ENCODE results near the gene ASCC2.

Gene ASCC2

GRCh38 chr22:29813126-29813525 lies 24.9 kb downstream of the ASCC2 start:
- TF ChIP-seq FOXP2 (optimal IDR thresholded peaks at IDR 0.05; ENCODE audit: borderline replicate concordance, extremely low read depth, extremely low read length, insufficient read depth) (no peak), REST (IDR thresholded peaks at IDR 0.05; ENCODE audit: insufficient read depth in 1 of 2, low read depth in 2 of 2, low read length in 2 of 2) (no peak), POLR2AphosphoS5 (IDR thresholded peaks at IDR 0.05; ENCODE audit: low read depth, low read length) (no peak), SIN3A (IDR thresholded peaks at IDR 0.05; ENCODE audit: borderline replicate concordance, insufficient read depth, low read length) (no peak), TAF1 (IDR thresholded peaks at IDR 0.05; ENCODE audit: borderline replicate concordance, insufficient read depth, low read length) (no peak)

- no peak for TF ChIP-seq REST (IDR thresholded peaks at IDR 0.05; ENCODE audit: insufficient read depth in 1 of 2, low read depth in 2 of 2, low read length in 2 of 2)
- TF ChIP-seq TAF1 (IDR thresholded peaks at IDR 0.05; ENCODE audit: borderline replicate concordance, insufficient read depth, low read length), result no peak
- TF ChIP-seq SIN3A (IDR thresholded peaks at IDR 0.05; ENCODE audit: borderline replicate concordance, insufficient read depth, low read length), result no peak
- TF ChIP-seq FOXP2 (optimal IDR thresholded peaks at IDR 0.05; ENCODE audit: borderline replicate concordance, extremely low read depth, extremely low read length, insufficient read depth), result no peak
Measured at GRCh38 chr22:29811377-29811776, 26.7 kb downstream of the ASCC2 start.

- TF ChIP-seq SIN3A (IDR thresholded peaks at IDR 0.05; ENCODE audit: borderline replicate concordance, insufficient read depth, low read length) (no peak), FOXP2 (optimal IDR thresholded peaks at IDR 0.05; ENCODE audit: borderline replicate concordance, extremely low read depth, extremely low read length, insufficient read depth) (no peak), TAF1 (IDR thresholded peaks at IDR 0.05; ENCODE audit: borderline replicate concordance, insufficient read depth, low read length) (no peak), REST (IDR thresholded peaks at IDR 0.05; ENCODE audit: insufficient read depth in 1 of 2, low read depth in 2 of 2, low read length in 2 of 2) (no peak), POLR2AphosphoS5 (IDR thresholded peaks at IDR 0.05; ENCODE audit: low read depth, low read length) (no peak)
Measured at GRCh38 chr22:29810216-29810615, 27.9 kb downstream of the ASCC2 start.

GRCh38 chr22:29806196-29806595 lies 31.9 kb downstream of the ASCC2 start:
- TF ChIP-seq SIN3A (IDR thresholded peaks at IDR 0.05; ENCODE audit: borderline replicate concordance, insufficient read depth, low read length) (no peak), REST (IDR thresholded peaks at IDR 0.05; ENCODE audit: insufficient read depth in 1 of 2, low read depth in 2 of 2, low read length in 2 of 2) (no peak), FOXP2 (optimal IDR thresholded peaks at IDR 0.05; ENCODE audit: borderline replicate concordance, extremely low read depth, extremely low read length, insufficient read depth) (no peak), TAF1 (IDR thresholded peaks at IDR 0.05; ENCODE audit: borderline replicate concordance, insufficient read depth, low read length) (no peak), POLR2AphosphoS5 (IDR thresholded peaks at IDR 0.05; ENCODE audit: low read depth, low read length) (no peak)

GRCh38 chr22:29804985-29805384 lies 33.1 kb downstream of the ASCC2 start:
- TF ChIP-seq FOXP2 (optimal IDR thresholded peaks at IDR 0.05; ENCODE audit: borderline replicate concordance, extremely low read depth, extremely low read length, insufficient read depth) (no peak), SIN3A (IDR thresholded peaks at IDR 0.05; ENCODE audit: borderline replicate concordance, insufficient read depth, low read length) (no peak), TAF1 (IDR thresholded peaks at IDR 0.05; ENCODE audit: borderline replicate concordance, insufficient read depth, low read length) (no peak), REST (IDR thresholded peaks at IDR 0.05; ENCODE audit: insufficient read depth in 1 of 2, low read depth in 2 of 2, low read length in 2 of 2) (no peak), POLR2AphosphoS5 (IDR thresholded peaks at IDR 0.05; ENCODE audit: low read depth, low read length) (no peak)

Measured in PFSK-1 (cell line).